MCF 10A (cell line): ENCODE data around the gene TATDN2. TPM values are rescaled to one million over a fixed set of nuclear protein-coding genes. Genes with fewer than 3 reads are reported as not detected.

Experiments
- BruUV-seq: library from RNA; stranded (reverse); fragments of 400-500 nt; replicated peaks from 2 replicates; lab custom pipeline; 2021; lab: Mats Ljungman, UMichigan
- CTCF ChIA-PET: fragments of 300-600 bp; sonication (Branson Sonifier 250); formaldehyde crosslinking; extraction: SDS; loops from one replicate; lab custom pipeline; 2021; ENCODE audit warnings: antibody characterized with exemption, inconsistent platforms; lab: Yijun Ruan, JAX
- POLR2A ChIA-PET: fragments of 300-600, 350-650 bp; sonication (Branson Sonifier 250); formaldehyde crosslinking; extraction: SDS; loops from one replicate; lab custom pipeline; 2020; ENCODE audit warnings: antibody characterized with exemption, inconsistent platforms; lab: Yijun Ruan, JAX
- DNase-seq: peaks from one replicate; pipeline ENCODE4 v3.0.0-alpha.2; 2018; ENCODE audit not compliant: unreplicated experiment
- H3K27ac Mint-ChIP-seq: one replicate; pipeline ENCODE4 v1.8.0; 2022; ENCODE audit warnings: mild to moderate bottlenecking, low read depth, mixed read lengths; ENCODE audit not compliant: unreplicated experiment
- H3K27me3 Mint-ChIP-seq: one replicate; pipeline ENCODE4 v1.8.0; 2022; ENCODE audit warnings: mixed read lengths; ENCODE audit not compliant: insufficient read depth, unreplicated experiment
- H3K36me3 Mint-ChIP-seq: one replicate; pipeline ENCODE4 v1.8.0; 2022; ENCODE audit warnings: mild to moderate bottlenecking, moderate library complexity, mixed read lengths; ENCODE audit not compliant: insufficient read depth, unreplicated experiment
- H3K4me1 Mint-ChIP-seq: one replicate; pipeline ENCODE4 v1.8.0; 2022; ENCODE audit warnings: mixed read lengths; ENCODE audit not compliant: insufficient read depth, unreplicated experiment
- H3K4me3 Mint-ChIP-seq: one replicate; pipeline ENCODE4 v1.8.0; 2022; ENCODE audit warnings: mild to moderate bottlenecking, moderate library complexity, mixed read lengths; ENCODE audit not compliant: unreplicated experiment
- H3K9me3 Mint-ChIP-seq: one replicate; pipeline ENCODE4 v1.8.0; 2022; ENCODE audit warnings: mixed read lengths; ENCODE audit not compliant: unreplicated experiment
- CTCF ChIP-seq: fragments of 200-600 bp; IDR thresholded peaks from one replicate; pipeline ENCODE4 v1.8.0; 2022; ENCODE audit warnings: antibody characterized with exemption, mild to moderate bottlenecking; ENCODE audit not compliant: unreplicated experiment
- intact Hi-C: fragments of 100-400 bp; cut with micrococcal nuclease; formaldehyde crosslinking; loops from 2 replicates; pipeline ENCODE4 v1.14.1; 2022
- total RNA-seq: library from RNA; stranded (reverse); gene quantifications from 2 replicates; pipeline ENCODE4 v1.2.3, GENCODE V29; 2022

TATDN2 gene
- total RNA-seq, 1 experiment from 2014 or later, result 25.9 TPM

GRCh38 chr3:10304905-10305304 is 56.6 kb downstream of the TATDN2 start:
- H3K36me3 Mint-ChIP-seq, result peaks cover 96% of the 10 kb centered on the region
- no peak for TF ChIP-seq CTCF
- CTCF ChIA-PET, result interaction anchor here (1.5 kb wide), 1 partner anchor 19 kb away, joined by 3 read pairs; no protein-coding TSS in a partner anchor
- POLR2A ChIA-PET, result interaction anchor here (1.4 to 2.5 kb wide), 2 partner anchors 12 to 16 kb away, joined by 4 to 5 read pairs; partner anchors contain the start of genes GHRL and SEC13
- no peak for DNase-seq
- no peak overlapping the region for H3K4me3 Mint-ChIP-seq
- intact Hi-C loops, result no loop called here
- H3K27ac Mint-ChIP-seq, result no peak overlapping the region
- H3K9me3 Mint-ChIP-seq, result no peaks in the 10 kb centered on the region
- BruUV-seq, result no TSS peak
- no peaks in the 10 kb centered on the region for H3K27me3 Mint-ChIP-seq
- no peaks in the 10 kb centered on the region for H3K4me1 Mint-ChIP-seq

GRCh38 chr3:10305331-10305902 is 57.2 kb downstream of the TATDN2 start:
- TF ChIP-seq CTCF, result no peak
- Mint-ChIP-seq H3K27me3 (no peaks in the 10 kb centered on the region), H3K4me3 (no peak overlapping the region), H3K36me3 (peaks cover 96% of the 10 kb centered on the region), H3K27ac (no peak overlapping the region), H3K4me1 (no peaks in the 10 kb centered on the region), H3K9me3 (no peaks in the 10 kb centered on the region)
- no peak for DNase-seq
- POLR2A ChIA-PET, result interaction anchor here (0.7 to 2.5 kb wide), 3 partner anchors 13 to 15 kb away, joined by 3 to 5 read pairs (median 4); partner anchors contain the start of genes GHRL and SEC13
- CTCF ChIA-PET, result interaction anchor here (1.5 kb wide), 1 partner anchor 19 kb away, joined by 3 read pairs; no protein-coding TSS in a partner anchor
- intact Hi-C loops, result no loop called here
- no TSS peak for BruUV-seq

GRCh38 chr3:10306156-10306555 is 57.9 kb downstream of the TATDN2 start:
- intact Hi-C loops, result no loop called here
- BruUV-seq, result no TSS peak
- Mint-ChIP-seq H3K27ac (no peak overlapping the region), H3K4me1 (no peaks in the 10 kb centered on the region), H3K9me3 (no peaks in the 10 kb centered on the region), H3K27me3 (no peaks in the 10 kb centered on the region), H3K4me3 (no peak overlapping the region), H3K36me3 (peaks cover 96% of the 10 kb centered on the region)
- ChIA-PET CTCF (interaction anchor here (0.9 to 1.5 kb wide), 2 partner anchors 20 to 433 kb away, joined by 3 read pairs; no protein-coding TSS in a partner anchor), POLR2A (interaction anchor here (0.7 to 2.5 kb wide), 4 partner anchors 13 to 1681 kb away, joined by 3 to 5 read pairs (median 3); partner anchors contain the start of gene SEC13)
- no peak for TF ChIP-seq CTCF
- no peak for DNase-seq

GRCh38 chr3:10308678-10309077 is 60.4 kb downstream of the TATDN2 start:
- POLR2A ChIA-PET, result interaction anchor here (0.7 kb wide), 1 partner anchor 1528 kb away, joined by 6 read pairs; no protein-coding TSS in a partner anchor
- H3K36me3 Mint-ChIP-seq, result peaks cover 94% of the 10 kb centered on the region
- intact Hi-C loops, result no loop called here

More at GRCh38 chr3:10308678-10309077, 60.4 kb downstream of the TATDN2 start:
- no peak for DNase-seq
- Mint-ChIP-seq H3K9me3 (no peaks in the 10 kb centered on the region), H3K4me1 (no peaks in the 10 kb centered on the region), H3K27ac (no peak overlapping the region), H3K4me3 (no peak overlapping the region), H3K27me3 (no peaks in the 10 kb centered on the region)
- CTCF ChIA-PET, result no interaction called here
- TF ChIP-seq CTCF, result no peak
- no TSS peak for BruUV-seq
